GM18502 (cell line): ENCODE data around the gene USP35.
"Not testable (repeated sequence)": the region's sequence is repeated elsewhere in the genome, so short reads cannot be mapped to it uniquely, and the experiment has no call there.

Experiments used
- ATAC-seq: cut with Tn5 transposase; IDR thresholded peaks from one replicate; pipeline ENCODE4 v1.9.1; 2021; ENCODE audit warnings: mild to moderate bottlenecking; ENCODE audit not compliant: unreplicated experiment, poor library complexity

The USP35 gene

DNA sequence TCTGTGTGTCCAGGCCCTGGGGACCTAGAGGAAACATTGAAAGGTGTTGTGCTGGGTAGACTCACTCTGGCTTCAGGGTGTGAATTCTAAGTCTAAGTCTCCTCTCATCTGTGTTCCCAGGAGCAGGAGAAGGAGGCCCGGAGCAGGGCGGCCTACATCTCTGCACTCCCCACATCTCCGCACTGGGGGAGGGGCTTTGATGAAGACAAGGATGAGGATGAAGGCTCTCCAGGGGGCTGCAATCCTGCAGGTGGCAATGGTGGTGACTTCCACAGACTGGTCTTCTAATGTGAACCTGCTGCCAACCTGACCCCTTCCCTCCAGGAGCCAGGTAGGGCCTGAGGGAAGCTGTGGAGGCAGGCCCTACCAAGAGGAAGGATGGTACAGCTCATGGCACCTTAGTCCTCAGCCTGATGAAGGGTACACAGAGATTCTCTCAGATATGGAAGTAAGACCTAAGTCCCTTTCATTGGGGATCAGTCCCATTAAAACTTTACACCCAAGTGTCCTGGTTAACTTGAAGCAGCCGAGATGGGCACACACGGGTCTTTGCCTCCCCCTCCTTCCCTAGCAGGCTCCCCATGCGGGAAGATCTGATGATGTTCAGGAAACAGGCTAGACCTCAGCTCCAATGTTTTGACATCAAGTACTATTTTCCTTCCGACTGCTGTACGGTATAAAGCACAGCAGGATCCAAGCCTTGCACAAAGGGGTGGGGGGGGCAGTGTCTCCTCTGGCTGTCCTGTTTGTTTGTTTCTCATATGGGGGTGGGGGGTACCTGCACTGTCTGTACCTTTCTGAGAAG lies 25.0 kb downstream of the USP35 start:
- ATAC-seq, result no peak

DNA sequence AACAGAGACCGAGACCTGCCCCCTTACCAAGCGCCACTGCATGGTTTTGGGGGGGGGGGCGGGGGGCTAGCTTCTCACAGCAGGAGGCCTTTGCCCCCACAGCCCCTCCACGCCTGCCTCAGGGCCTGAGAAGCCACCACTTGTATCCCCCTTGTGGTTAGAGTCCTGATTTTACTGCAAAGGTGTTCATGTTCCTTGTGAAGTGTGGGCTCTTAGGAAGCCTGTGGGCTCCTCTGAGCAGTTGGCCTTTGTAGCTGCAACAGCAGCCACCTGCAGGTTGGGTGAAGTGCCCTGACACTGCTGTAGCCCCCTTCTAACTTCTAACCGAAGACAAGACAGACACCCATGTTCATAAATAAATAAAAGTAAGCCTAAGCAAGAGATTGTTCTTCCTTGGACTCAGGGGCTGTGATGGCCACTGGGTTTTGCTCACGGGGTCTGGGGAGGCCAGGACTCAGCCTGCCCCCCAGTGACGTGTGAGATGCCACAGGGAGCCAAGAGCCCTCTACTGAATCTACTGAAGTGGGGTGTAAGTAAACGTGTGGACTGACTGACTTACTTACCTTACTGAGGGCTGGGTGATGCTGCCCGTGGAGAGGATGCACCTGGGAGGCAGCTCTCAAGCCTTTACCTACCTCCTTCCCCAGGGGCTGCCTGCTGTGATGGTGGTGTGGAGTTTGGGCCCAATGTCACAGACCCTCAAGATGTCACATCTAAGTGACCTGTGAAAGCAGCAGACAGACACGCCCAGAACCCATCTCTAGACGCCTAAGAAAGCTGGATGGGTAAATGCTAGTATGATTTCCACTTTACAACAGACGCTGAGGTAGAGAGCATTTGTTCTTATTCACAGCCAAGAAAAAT lies 25.8 kb downstream of the USP35 start:
- no peak for ATAC-seq

DNA sequence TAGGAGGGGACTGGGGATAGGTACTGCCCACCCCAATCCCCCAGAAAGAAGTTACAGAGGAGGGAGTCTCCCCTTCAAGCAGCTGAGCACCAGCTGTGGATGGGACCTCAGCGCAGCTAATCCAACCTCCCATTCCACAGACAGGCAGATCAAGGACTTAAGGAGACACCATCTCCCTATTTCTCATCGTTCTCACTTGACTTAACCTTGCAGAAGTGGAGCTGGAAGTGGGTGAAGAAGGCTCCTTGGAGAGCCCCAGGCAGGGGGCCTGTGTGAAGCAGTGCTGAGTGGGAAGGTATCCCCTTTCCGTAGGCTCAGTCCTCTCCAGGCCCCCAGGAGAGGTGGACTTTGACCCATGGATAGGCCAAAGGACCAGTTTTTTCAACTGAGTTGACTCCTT lies 27.3 kb downstream of the USP35 start:
- no peak for ATAC-seq

DNA sequence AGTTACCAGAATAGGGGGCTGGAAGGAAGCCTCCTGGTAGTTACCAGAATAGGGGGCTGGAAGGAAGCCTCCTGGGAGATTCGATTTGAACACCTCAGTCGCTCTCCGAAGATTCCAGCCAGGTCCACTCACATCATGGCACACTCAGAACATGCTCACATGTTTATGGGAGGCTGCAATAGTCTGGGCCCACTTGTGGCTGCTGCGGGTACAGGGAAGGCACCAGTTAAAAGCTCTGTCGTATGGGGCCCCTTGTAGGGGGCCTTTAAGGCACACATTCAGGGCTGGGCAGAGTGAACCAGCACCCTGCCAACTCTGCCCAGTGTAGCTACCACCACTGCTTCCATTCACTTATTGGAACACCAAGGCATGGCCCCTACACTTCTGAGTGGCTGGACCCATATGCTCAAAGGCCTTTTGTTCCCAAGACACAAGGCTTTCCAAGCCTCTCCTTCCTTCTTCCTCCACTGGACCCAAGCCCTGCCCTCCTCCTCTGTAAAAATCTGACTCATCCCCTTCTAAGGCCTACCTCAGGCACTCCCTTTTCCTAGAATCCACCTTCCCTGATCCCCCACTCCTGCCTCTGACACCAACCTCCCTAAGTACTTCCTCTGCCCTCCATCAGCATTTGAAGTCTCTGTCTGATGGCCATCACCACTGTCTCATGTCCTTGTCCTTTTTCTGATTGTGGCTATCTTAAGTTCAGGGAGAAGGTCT lies 28.0 kb downstream of the USP35 start:
- ATAC-seq, result no peak

DNA sequence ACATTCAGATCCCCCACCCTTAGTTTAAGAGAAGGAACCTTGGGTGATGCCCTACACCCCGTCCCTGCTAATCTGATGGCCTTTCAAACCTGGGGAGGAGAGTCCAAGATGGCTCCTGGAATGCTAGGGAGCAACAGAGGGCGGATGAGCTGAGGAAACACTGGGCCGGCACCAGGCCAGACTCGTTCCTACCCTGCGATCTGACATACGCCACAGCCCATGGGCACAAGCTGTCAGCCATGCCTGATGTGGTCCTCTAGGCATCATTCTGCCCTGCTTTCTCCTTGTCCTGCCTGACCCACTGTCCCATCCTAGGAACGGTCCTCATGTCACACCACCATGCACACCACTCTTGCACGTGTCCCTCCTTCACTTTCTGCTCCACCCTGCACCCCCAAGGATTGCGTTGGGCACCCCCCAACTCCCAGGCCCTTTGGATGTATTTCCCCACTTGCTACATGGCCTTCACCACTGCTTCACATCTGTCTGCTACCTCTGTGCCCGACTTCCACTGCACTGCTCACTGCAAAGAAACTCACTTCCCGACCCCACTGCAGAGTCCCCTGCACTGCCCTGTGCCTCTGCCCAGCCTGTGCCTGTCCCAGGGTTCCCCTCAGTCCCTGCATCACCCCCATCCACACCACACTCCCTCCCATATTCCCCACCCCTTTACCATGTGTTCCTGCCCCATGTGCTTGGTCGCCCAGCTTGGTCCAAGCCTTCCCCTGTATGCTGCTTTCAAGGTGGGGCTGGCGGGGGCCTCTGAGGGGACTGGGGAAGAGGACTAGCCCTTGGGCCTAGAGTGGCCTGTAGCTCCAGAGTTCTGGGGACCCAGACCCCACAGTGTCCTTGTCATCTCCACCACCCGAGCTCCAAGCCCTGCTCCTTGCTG lies 29.2 kb downstream of the USP35 start:
- no peak for ATAC-seq

DNA sequence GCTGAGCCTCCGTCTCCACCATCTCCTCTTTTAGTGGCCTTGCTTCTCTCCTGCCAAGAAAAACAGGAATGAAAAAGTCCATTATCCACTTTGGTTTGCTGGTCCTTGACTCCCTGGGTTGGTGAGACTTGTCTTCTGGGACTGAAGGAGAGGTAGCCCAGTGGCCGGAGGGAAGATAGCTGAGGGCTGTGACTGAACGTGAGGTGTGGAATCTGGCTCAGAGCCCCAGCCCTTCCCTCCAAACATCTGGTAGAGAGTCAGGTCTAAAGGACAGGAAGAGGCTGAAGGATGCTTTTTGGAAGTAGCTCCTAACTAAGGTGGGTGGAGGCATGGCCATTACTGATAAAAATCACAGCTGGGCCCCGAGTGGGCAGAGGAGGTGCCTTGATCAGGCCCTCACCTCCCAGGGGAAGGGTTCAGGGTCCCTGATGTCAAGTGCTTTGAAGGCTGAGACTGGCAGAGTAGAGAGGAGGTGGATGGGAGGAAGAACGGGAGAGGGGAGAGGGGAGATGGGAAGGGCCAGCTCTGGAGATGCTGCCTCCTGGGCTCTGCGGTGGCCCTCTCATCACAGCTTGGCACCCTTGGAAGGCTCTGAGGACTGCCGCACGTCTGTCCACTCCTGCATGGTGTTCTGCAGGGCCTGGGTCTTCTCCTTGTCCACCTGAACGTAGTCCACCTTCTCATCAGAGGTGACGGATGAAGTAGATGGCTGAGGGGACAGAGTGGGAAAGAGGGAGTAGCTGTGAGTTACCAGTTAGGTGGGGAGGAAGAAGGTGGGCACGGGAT lies 30.2 kb downstream of the USP35 start:
- no peak for ATAC-seq

DNA sequence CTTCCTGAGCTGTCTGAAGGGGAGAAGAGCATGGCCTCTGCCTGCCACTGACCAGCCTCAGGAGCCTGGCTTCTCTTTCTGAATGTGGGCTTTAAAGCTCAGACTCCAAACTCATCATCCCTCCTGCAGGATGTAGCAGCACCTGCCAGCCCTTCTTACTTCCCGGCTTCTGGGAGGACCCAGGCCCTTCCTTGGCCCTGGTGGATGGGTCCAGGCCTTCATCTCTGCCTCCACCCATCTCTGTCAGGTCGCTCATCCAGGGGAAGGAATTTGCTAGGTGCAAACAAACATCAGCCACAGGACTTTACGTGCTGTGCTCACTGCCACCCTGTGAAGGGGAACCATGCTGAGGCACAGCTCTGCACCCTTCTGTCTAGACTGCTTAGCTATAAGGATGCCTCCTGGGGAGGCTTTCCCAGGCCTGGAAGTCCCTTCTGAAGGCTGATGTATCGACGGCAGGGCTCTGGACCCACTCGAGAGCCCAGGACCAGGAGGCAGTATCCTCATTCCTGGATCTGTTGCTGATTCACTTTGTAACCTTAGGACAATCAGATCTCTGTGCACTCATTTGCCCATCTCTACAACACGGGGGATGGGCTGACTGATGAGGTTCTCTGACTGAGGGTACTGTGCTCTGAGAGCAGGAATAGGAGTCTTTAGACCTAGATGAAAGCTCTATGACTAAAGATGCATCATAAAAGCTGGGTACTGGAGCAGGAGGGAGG lies 30.9 kb downstream of the USP35 start:
- ATAC-seq, result no peak

DNA sequence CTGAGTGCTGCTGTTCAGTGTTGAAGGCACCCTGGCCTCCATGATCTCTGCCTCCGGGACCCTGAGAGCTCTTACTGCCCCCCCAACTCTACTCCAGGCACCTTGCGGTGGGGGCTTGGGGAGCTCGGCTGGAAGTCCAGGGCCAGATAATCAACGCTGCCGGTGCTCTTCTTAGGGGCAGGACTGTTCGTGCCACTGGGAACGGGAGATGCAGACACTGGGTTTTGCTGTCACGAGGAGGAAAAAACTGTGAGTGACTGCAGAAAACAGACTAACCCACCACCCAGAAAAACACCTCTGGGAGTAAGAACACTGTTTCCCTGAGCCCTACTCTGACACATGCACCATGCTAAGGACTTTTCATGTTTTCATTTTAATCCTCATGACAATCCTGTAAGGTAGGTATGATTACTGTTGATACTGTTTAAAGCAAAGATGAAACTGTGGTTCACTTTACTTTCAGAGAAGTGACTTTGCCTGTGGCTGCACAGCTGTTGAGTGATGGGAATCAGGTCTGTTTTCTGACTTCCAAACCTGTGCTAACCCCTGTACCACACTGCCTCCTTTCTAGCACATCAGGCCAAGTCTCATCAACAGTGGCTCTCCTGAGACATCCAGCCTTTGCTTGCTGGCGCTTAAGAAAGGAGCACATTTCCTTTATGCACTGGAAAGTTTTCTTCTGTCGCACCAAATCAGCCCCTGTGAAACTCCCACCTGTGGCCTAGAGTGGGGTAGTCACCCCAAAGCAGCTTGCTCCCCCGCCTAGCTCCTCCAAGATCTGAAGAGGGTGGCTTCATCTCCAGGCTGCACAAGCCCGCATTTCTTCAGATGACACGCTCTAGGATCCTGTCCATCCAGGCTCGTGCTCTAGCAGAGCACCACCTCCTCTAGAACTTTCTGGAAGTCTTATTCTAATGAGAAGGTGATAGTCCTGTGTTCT lies 31.8 kb downstream of the USP35 start:
- ATAC-seq, result no peak

DNA sequence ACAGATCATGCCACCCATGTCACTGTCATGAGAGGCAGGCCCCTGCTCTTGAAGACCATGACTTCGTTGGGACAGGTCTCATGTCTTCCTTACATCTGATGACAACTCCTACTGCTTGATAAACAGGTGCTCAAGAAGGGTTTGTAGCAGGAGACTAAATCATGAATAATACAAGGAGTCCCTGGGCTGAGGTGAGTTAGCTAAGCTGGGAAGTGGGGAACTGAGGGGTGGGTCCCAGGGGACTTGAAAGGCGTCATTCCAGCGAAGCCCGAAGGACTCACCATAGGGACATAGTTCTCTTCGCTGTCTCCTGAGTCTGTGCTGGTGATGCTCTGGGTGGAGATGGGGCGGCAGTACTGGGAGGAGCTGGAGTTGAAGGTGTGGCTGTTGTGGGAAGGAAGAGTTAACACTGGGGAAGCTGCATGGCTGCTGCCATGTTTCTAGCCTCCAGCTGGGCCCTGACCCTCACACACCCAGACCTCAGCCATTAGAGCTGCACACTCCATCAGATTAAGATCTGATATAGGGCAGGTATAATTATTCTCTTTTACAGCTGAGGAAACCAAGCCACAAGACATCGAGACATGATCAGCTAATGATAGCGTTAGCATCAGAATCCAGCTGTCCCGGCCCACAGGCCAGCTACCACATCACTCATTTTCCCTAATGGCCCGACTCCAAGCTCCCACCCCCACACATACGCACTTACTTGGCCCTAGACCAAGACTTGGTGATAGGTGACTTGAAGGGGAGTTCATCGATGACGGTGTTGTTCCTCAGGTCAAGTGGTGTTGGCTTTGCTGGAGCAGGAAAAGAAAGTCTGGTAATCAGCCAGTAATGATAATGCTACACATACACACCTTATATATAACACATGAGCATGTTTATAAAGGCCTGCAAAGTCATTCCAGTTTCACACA lies 32.9 kb downstream of the USP35 start:
- ATAC-seq, result no peak

DNA sequence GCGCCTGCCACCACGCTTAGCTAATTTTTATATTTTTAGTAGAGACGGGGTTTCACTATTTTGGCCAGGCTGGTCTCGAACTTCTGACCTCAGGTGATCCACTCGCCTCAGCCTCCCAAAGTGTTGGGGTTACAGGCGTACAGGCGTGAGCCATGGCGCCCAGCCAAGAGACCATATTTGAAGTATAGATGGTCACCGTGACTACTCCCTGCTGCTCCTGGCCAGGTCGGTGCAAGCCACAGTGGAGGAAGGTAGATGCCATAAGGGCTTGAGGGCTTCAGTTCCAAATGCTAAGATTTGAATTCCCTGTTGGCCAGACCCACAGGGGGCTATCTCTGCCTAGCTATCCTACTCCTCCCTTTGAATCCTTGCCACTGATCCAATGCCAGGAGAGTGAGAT lies 34.0 kb downstream of the USP35 start:
- not testable (repeated sequence) for ATAC-seq

DNA sequence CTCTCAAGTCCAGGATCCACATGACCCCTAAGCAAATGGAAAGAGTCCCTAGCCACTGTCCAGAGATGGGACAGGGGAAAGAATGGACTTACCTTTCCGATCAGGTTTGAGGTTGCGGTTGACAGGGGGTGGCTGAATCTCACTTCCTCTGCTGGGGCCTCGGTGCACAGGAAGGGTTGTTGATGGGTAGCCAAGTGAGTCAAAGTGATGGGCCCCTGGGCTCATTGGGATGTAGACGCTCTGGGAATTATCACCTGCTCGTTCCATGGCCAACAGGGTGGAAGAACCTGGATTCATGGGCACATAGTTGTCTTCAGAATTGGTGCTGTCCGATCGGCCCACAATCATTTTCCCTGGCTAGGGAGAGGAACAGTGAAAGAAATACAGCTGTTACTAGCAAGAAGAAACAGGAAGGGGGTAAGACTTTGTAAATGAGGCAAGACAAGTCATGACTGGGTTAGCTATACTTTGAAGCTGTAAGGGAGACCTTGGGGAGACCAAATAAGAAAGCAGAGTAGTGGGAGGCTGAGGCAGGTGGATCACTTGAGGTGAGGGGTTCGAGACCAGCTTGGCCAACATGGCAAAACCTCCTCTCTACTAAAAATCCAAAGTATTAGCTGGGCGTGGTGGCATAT lies 34.7 kb downstream of the USP35 start:
- ATAC-seq, result peak; percentile 79

DNA sequence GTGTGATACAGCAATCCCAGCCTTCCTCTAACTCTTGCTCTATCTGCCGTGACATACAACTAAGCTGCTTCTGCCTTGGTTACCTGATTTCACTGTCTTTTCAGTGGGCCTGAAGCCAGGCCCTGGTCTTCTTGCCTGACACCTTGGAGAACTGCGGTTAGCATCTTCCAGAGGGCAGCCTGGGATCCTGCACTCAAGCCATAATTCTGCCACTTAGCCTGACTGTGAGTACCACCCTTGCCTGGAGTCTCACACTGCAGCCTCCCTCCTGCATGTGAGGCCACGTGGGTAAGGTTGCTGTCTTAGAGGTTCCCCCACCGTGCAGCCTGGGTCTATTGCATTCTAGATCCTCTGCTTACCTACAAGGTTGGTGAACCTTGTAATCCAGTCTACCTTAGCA lies 35.8 kb downstream of the USP35 start:
- no peak for ATAC-seq

DNA sequence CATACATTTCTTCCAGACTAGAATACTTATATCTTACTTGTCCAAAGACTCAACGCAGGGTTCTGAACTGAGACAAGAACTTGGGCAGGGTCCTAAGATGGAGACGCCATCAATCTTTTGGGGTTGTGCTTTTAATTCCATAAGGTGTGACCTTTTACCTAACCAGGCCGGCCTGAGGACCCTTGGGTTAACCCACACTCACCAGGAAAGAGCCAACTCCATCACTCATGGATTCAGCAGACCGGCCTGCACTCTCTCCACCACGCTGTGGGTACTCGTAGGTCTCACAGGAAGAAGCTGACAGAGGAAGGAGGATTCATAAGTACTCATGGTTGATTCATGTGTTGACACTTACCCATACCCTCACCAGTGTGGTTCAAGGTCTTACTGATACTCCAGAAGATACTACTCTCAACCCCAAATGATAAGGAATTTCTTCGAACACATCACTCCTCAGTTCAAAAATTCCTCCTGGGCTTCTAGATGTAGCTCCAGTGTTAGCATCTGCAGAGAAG lies 36.2 kb downstream of the USP35 start:
- ATAC-seq, result no peak

DNA sequence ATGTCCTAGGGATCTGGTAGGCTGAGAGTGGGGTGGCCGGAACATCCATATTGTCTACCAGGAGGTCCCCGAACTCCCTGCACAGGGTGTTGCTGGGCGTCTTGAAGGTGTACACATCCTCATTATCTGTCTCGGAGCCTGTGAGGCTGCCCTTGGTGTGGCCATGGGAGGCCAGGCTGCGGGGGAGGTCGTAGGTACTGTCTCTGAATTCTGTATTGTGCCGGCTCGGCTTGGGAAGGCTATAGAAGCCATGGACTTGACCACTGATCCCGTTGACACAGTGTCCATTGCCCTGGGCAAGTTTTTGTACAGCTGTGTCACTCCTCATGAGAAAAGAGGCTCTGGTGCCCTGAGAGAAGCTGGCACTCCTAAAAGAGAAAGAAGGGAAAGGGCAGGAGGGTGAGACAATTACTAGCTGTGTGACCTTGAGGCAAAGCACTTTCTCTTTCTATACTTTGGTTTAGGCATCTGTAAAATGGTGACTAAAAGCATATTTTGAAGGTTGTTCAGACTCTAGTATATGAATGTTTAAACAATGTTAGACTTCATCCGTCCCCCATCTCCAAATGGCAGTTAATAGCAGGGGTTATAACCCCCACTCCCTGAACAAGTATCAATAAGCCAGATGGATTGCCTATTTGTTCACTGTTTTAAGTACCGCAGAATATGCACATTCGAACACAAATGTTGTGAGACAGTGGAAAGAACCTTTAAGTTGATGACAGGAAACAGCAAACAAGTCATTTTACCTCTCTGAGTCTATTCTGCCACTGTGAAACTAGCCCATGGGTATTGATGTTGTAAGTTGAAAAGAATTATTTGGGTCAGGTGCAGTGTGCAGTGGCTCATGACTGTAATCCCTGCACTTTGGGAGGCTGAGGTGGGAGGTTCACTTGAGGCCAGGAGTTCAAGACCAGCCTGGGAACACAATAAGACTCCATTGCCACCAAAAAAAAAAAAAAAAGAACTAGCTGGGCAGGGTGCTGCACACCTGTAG lies 38.3 kb downstream of the USP35 start:
- ATAC-seq, result no peak

DNA sequence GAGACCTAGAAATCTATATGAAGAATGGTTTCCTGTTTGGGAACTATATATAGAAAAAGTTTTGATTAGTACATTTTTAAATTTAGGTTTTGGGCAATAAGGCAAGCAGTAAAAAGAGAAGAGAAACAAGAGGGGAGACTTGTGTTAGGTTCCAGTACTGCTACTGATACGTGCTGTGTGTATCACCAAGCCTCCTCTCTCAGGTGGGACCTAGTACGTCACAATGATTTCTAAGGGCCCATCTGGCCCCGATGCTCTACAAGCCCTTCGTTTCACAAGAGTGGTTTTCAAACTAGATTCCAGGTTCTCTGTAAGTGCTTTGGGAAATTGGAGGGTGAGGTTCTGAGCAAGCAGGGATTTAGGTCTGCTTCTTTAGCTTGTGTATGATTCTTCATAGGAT lies 39.2 kb downstream of the USP35 start:
- peak; percentile 33 for ATAC-seq
